ENCODE data around the gene CHD1. TPM values are rescaled to one million over a fixed set of nuclear protein-coding genes. Genes with fewer than 3 reads are reported as not detected.

The CHD1 gene
- total RNA-seq, 1 experiment from 2014 or later: 52.5 TPM

- Mint-ChIP-seq H3K4me3 (ENCODE audit: unreplicated experiment) (no peak overlapping the region), H3K27ac (ENCODE audit: unreplicated experiment) (no peak overlapping the region), H3K27me3 (ENCODE audit: insufficient read depth, unreplicated experiment) (no peaks in the 10 kb centered on the region), H3K4me1 (ENCODE audit: low read depth, unreplicated experiment) (peaks cover 8% of the 10 kb centered on the region), H3K36me3 (ENCODE audit: insufficient read depth, unreplicated experiment) (no peaks in the 10 kb centered on the region), H3K9me3 (ENCODE audit: unreplicated experiment) (no peaks in the 10 kb centered on the region)
- Histone ChIP-seq H3K4me1 (peaks cover 8% of the 10 kb centered on the region; the same call in 1 of the 2 replicates), H3K36me3 (ENCODE audit: control insufficient read depth, insufficient read depth, low read length) (no peaks in the 10 kb centered on the region), H3K9me3 (no peaks in the 10 kb centered on the region), H3K27me3 (replicated peaks; ENCODE audit: control insufficient read depth, insufficient read depth, low read length) (no peaks in the 10 kb centered on the region), H3K4me3 (ENCODE audit: low read depth, low read length) (no peak overlapping the region)
- ChIA-PET CTCF (no interaction called here), POLR2A (no interaction called here)
- DNase-seq: no peak
- BruUV-seq (replicated peaks): no TSS peak
- TF ChIP-seq CTCF (IDR thresholded peaks at IDR 0.05; ENCODE audit: insufficient read depth in 1 of 2, low read depth in 1 of 2, low read length in 1 of 2, severe bottlenecking in 1 of 2, unreplicated experiment in 1 of 2): no peak
- intact Hi-C loops (cut with micrococcal nuclease; ENCODE audit: unreplicated experiment): no loop called here
These were observed 47.0 kb upstream of the CHD1 start for GRCh38 chr5:98975682-98976407.

- Mint-ChIP-seq H3K27ac (ENCODE audit: unreplicated experiment) (no peak overlapping the region), H3K27me3 (ENCODE audit: insufficient read depth, unreplicated experiment) (no peaks in the 10 kb centered on the region), H3K4me3 (ENCODE audit: unreplicated experiment) (no peak overlapping the region), H3K4me1 (ENCODE audit: low read depth, unreplicated experiment) (peaks cover 8% of the 10 kb centered on the region), H3K9me3 (ENCODE audit: unreplicated experiment) (no peaks in the 10 kb centered on the region), H3K36me3 (ENCODE audit: insufficient read depth, unreplicated experiment) (no peaks in the 10 kb centered on the region)
- ChIA-PET CTCF (no interaction called here), POLR2A (no interaction called here)
- TF ChIP-seq CTCF (IDR thresholded peaks at IDR 0.05; ENCODE audit: insufficient read depth in 1 of 2, low read depth in 1 of 2, low read length in 1 of 2, severe bottlenecking in 1 of 2, unreplicated experiment in 1 of 2): no peak
- no peaks in the 10 kb centered on the region for H3K9me3 ChIP-seq
- intact Hi-C loops (cut with micrococcal nuclease; ENCODE audit: unreplicated experiment): no loop called here
- H3K27me3 ChIP-seq (replicated peaks; ENCODE audit: control insufficient read depth, insufficient read depth, low read length): no peaks in the 10 kb centered on the region
- no peaks in the 10 kb centered on the region for H3K36me3 ChIP-seq (ENCODE audit: control insufficient read depth, insufficient read depth, low read length)
- H3K4me1 ChIP-seq: peaks cover 8% of the 10 kb centered on the region; the same call in 1 of the 2 replicates
- DNase-seq: no peak
- no TSS peak for BruUV-seq (replicated peaks)
- H3K4me3 ChIP-seq (ENCODE audit: low read depth, low read length): no peak overlapping the region
These were observed 46.4 kb upstream of the CHD1 start for GRCh38 chr5:98975223-98975622.

GRCh38 chr5:98969400-98969799, 40.6 kb upstream of the CHD1 start:
- BruUV-seq (replicated peaks): no TSS peak
- POLR2A ChIA-PET: no interaction called here
- H3K9me3 Mint-ChIP-seq (ENCODE audit: unreplicated experiment): no peaks in the 10 kb centered on the region
- H3K36me3 Mint-ChIP-seq (ENCODE audit: insufficient read depth, unreplicated experiment): no peaks in the 10 kb centered on the region
- intact Hi-C loops (cut with micrococcal nuclease; ENCODE audit: unreplicated experiment): loop anchor here (1.0 kb wide), 1 partner anchor 63 kb away; no protein-coding TSS in a partner anchor
- no peaks in the 10 kb centered on the region for H3K27me3 Mint-ChIP-seq (ENCODE audit: insufficient read depth, unreplicated experiment)
- H3K9me3 ChIP-seq: 0 out of 2 replicates have a peak, but pooled peaks cover 3% of the 10 kb centered on the region
- H3K4me1 ChIP-seq: peaks cover 3% of the 10 kb centered on the region
- no peak overlapping the region for H3K4me3 ChIP-seq (ENCODE audit: low read depth, low read length)
- H3K27me3 ChIP-seq (replicated peaks; ENCODE audit: control insufficient read depth, insufficient read depth, low read length): no peaks in the 10 kb centered on the region
- H3K4me3 Mint-ChIP-seq (ENCODE audit: unreplicated experiment): no peak overlapping the region
- no peaks in the 10 kb centered on the region for H3K4me1 Mint-ChIP-seq (ENCODE audit: low read depth, unreplicated experiment)
- no peak overlapping the region for H3K27ac Mint-ChIP-seq (ENCODE audit: unreplicated experiment)
- H3K36me3 ChIP-seq (ENCODE audit: control insufficient read depth, insufficient read depth, low read length): no peaks in the 10 kb centered on the region
- CTCF ChIA-PET: interaction anchor here (1.2 kb wide), 1 partner anchor 63 kb away, joined by 3 read pairs; no protein-coding TSS in a partner anchor
- no peak for DNase-seq
- TF ChIP-seq CTCF (IDR thresholded peaks at IDR 0.05; ENCODE audit: insufficient read depth in 1 of 2, low read depth in 1 of 2, low read length in 1 of 2, severe bottlenecking in 1 of 2, unreplicated experiment in 1 of 2): no peak

Data from Caco-2 (cell line).